Breast epithelium (tissue), 3 donors: ENCODE results near the gene CD55.

ENCODE experiments used
- POLR2A ChIP-seq: fragments of 450-650 bp; IDR thresholded peaks from one replicate; pipeline ENCODE4 v1.6.1; 2016; ENCODE audit warnings: antibody characterized with exemption, mild to moderate bottlenecking, moderate library complexity
- POLR2AphosphoS5 ChIP-seq, 3 donors: sonication (generic); formaldehyde crosslinking; IDR thresholded peaks; one replicate each; pipeline ENCODE4 v1.6.1; 2017; ENCODE audit warnings: antibody characterized with exemption in 3 of 3

DNA sequence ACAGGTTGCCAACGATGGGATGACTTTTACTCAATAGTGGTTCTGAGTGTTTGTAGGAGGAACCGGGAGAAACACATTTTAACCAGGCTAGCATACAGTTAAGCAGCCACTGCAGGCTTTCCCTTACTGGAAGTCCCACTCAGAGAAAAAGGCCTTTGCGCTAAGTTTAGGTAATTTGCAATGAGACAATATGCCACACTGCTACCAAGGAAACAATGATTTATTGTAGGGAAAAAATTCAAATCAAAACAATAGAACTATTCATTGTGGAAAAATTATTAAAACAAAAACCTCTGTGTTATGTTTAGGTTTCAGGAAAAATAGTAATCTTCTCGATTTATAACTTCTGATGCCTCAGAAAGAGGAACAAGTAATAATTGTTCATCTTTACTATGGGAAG is 81.3 kb downstream of the CD55 start:
- no peak for TF ChIP-seq POLR2AphosphoS5 (IDR thresholded peaks at IDR 0.05)
- no peak for TF ChIP-seq POLR2A
